Left lung (tissue), 10 donors: Measurements from ENCODE around the gene ZNF610. TPM values are rescaled to one million over a fixed set of nuclear protein-coding genes. Genes with fewer than 3 reads are reported as not detected.

ENCODE experiments used
- ATAC-seq: fragments of 200-7000 bp; cut with Tn5 transposase; one replicate; pipeline ENCODE4 v1.9.1; 2020; ENCODE audit warnings: moderate library complexity
- DNase-seq, 4 donors: peaks; one replicate each; pipeline ENCODE4 v3.0.0-alpha.2; 2013 to 2020
- H3K27ac ChIP-seq, 2 donors: fragments of 200-600 bp; sonication (generic) in 1 of 2; one replicate each; pipeline versions ENCODE4 v1.5.0 to v1.8.0; 2020 to 2021
- H3K27me3 ChIP-seq, 2 donors: fragments of 200-600 bp; sonication (generic) in 1 of 2; one replicate each; pipeline versions ENCODE4 v1.5.0 to v1.8.0; 2020 to 2021
- H3K36me3 ChIP-seq, 2 donors: fragments of 200-600 bp; sonication (generic) in 1 of 2; one replicate each; pipeline versions ENCODE4 v1.5.0 to v1.8.0; 2020 to 2021
- H3K4me1 ChIP-seq, 2 donors: fragments of 200-600 bp; one replicate each; pipeline ENCODE4 v1.8.0; 2021
- H3K4me3 ChIP-seq, 2 donors: fragments of 200-600 bp; sonication (generic) in 1 of 2; one replicate each; pipeline versions ENCODE4 v1.5.0 to v1.8.0; 2020 to 2021; ENCODE audit warnings: mild to moderate bottlenecking in 1 of 2
- H3K9me3 ChIP-seq, 2 donors: fragments of 200-600 bp; sonication (generic) in 1 of 2; one replicate each; pipeline versions ENCODE4 v1.5.0 to v1.8.0; 2020 to 2021
- intact Hi-C, 2 donors: fragments of 100-400 bp; cut with DNase I; formaldehyde crosslinking; loops; one replicate each; pipeline versions ENCODE4 v1.11.2 to v1.14.2; 2022
- polyA plus RNA-seq, 6 donors: library from polyadenylated mRNA; unstranded; fragments of 120-200 nt; gene quantifications; one replicate each; pipeline ENCODE4 v1.2.1, GENCODE V29; 2013; ENCODE audit not compliant: insufficient read length in 6 of 6
- total RNA-seq, 2 donors: library from RNA; stranded (reverse); fragmentation: NEBNext Ultra II Directional; extraction: Animal tissue kit (Norgen Biotek cat#: 25700); gene quantifications; one replicate each; pipeline ENCODE4 v1.2.1, GENCODE V29; 2021
- TF ChIP-seq, protein P1 (sequence below), 2 donors: fragments of 200-600 bp; sonication (generic) in 1 of 2; IDR thresholded peaks; one replicate each; pipeline versions ENCODE4 v1.5.0 to v1.8.0; 2021; ENCODE audit warnings: antibody characterized with exemption in 2 of 2
- donor health status: DM: no; HTN: yes; CAD: no.
- donor health status: DM: no; HTN: no; CAD: no.

The ZNF610 gene
- total and polyA plus RNA-seq, 8 donors, result 2.1 to 13.9 (median 11.4) TPM

DNA sequence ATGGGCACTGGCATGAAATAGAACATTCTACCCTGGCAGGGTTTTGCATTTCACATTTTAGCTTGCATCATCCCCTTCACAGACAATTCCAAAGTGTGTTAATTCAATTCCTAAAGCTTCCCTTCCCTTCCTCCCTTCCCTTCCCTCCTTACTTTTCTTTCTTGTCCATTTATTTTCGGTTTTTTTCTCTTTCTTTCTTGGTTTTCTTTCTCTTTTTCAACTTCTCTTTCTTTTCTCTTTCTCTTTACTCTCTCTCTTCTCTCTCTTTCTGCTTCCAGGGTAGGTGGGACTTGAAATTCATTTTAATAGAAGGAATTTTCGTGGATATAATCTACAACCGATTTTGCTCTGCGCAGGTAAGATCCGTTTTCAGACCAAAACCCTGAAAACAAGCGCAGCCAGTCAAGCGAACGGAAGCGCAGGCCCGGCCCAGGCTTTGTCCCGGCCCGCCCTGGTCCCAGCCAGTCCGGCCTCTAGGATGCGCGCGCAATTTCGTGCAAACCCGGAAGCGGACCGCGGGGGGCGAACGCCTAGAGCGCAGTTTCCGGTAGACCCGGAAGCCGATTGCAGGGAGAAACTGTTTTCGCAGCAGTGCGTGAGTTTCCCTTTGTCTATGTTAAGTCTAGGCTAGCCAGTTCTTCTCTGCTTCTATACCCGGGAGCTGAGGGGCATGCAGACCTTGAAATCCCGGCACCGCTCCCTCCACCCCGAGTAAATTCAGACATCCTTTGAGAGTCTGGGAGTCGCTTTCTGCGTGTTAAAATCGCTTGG, 61.5 kb downstream of the ZNF610 start, which contains the start of gene ZNF528:
Gene ZNF528 (plus strand): TSS at position 540 of the 771 bp plus-strand sequence. CDS start 4,165 bp downstream, outside the sequence.
- ATAC-seq, result peak; percentile 100
- TF ChIP-seq, protein P1, sequence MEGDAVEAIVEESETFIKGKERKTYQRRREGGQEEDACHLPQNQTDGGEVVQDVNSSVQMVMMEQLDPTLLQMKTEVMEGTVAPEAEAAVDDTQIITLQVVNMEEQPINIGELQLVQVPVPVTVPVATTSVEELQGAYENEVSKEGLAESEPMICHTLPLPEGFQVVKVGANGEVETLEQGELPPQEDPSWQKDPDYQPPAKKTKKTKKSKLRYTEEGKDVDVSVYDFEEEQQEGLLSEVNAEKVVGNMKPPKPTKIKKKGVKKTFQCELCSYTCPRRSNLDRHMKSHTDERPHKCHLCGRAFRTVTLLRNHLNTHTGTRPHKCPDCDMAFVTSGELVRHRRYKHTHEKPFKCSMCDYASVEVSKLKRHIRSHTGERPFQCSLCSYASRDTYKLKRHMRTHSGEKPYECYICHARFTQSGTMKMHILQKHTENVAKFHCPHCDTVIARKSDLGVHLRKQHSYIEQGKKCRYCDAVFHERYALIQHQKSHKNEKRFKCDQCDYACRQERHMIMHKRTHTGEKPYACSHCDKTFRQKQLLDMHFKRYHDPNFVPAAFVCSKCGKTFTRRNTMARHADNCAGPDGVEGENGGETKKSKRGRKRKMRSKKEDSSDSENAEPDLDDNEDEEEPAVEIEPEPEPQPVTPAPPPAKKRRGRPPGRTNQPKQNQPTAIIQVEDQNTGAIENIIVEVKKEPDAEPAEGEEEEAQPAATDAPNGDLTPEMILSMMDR (IDR thresholded peaks at IDR 0.05), result no peak
- Histone ChIP-seq H3K4me1 (peaks cover 0 to 9% of the 10 kb centered on the region in 2 donors), H3K27ac (peak within 1 kb of the TSS in 1 of 2 donors; percentile 69), H3K9me3 (peaks cover 3 to 74% of the 10 kb centered on the region in 2 donors), H3K27me3 (no peaks in the 10 kb centered on the region), H3K36me3 (peaks cover 0 to 59% of the 10 kb centered on the region in 2 donors), H3K4me3 (peak within 1 kb of the TSS; percentile 55 to 60)
- intact Hi-C loops, result no loop called here
- DNase-seq, result peak; percentile 88 to 96 (median 96)

DNA sequence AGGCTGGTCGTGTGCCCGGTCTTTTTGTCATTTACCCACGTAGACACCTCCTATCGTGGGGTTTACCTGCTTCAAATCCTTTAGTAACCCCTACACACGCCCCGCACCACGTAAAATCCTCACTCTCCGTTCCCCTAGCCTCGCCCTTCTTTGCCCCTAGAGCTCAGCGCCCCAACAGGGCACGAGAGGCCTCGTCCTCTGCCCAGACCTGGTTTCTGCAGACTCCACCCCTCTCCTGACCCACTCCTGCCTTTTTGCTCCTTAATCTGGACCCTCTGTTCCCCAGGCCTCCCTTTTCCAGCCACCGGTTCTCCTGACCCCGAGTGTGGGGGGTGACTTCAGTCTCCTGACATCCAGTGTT, 62.0 kb downstream of the ZNF610 start:
- H3K4me3 ChIP-seq, result peak overlapping the region; percentile 55 to 60
- peak overlapping the region in 1 of 2 donors; percentile 69 for H3K27ac ChIP-seq
- TF ChIP-seq, protein P1 (IDR thresholded peaks at IDR 0.05), result no peak
- peaks cover 0 to 9% of the 10 kb centered on the region in 2 donors for H3K4me1 ChIP-seq
- H3K36me3 ChIP-seq, result peaks cover 0 to 61% of the 10 kb centered on the region in 2 donors
- intact Hi-C loops, result no loop called here
- peaks cover 3 to 74% of the 10 kb centered on the region in 2 donors for H3K9me3 ChIP-seq
- ATAC-seq (peak; percentile 52), DNase-seq (peak in 1 of 4 donors; percentile 6)
- no peaks in the 10 kb centered on the region for H3K27me3 ChIP-seq

DNA sequence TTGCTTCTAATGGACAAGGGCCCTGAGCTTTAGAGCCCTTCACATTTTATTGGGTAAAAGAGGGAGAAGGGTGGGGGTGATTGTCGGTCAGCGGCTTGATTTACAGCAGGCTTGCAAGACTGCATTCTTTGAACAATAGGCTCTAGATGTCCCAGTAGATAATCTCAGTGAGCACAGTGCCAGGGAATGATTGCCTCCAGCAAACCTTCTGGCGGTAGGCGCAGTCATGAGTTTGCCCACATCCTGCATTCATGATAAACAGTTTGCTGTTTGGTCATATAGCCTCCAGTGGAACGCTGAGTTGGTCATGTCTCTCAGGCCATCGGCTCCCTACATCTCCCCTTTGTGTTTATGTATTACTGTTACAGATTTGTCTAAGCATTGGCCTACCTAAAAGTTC, 74.2 kb downstream of the ZNF610 start:
- no peak overlapping the region for H3K27ac ChIP-seq
- intact Hi-C loops, result no loop called here
- TF ChIP-seq, protein P1 (IDR thresholded peaks at IDR 0.05), result no peak
- no peak overlapping the region for H3K4me3 ChIP-seq
- peaks cover 9 to 100% of the 10 kb centered on the region in 2 donors for H3K9me3 ChIP-seq
- no peak for ATAC-seq
- no peak for DNase-seq
- H3K4me1 ChIP-seq, result no peaks in the 10 kb centered on the region
- peaks cover 0 to 99% of the 10 kb centered on the region in 2 donors for H3K36me3 ChIP-seq
- H3K27me3 ChIP-seq, result no peaks in the 10 kb centered on the region

DNA sequence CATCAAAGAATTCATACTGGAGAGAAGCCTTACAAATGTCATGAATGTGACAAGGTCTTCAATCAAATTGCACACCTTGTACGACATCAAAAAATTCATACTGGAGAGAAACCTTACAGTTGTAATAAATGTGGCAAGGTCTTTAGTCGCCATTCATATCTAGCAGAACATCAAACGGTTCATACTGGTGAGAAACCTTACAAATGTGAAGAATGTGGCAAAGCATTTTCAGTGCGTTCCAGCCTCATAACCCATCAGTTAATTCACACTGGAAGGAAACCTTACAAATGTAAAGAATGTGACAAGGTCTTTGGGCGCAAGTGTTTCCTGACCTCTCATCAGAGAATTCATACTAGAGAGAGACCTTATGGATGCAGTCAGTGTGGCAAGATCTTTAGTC, 79.7 kb downstream of the ZNF610 start:
- TF ChIP-seq, protein P1 (IDR thresholded peaks at IDR 0.05), result no peak
- Histone ChIP-seq H3K4me1 (no peaks in the 10 kb centered on the region), H3K27ac (no peak overlapping the region), H3K36me3 (peaks cover 0 to 45% of the 10 kb centered on the region in 2 donors), H3K27me3 (no peaks in the 10 kb centered on the region), H3K4me3 (no peak overlapping the region), H3K9me3 (peaks cover 23 to 100% of the 10 kb centered on the region in 2 donors)
- no peak for ATAC-seq
- DNase-seq, result no peak
- intact Hi-C loops, result no loop called here

Other genes starting within 250 kb of the ZNF610 start
- 10 to 100 TPM; 21.0 to 22.2 TPM for gene ZNF841, start 240.5 kb upstream of the ZNF610 start, total RNA-seq
- gene ZNF841, start 240.5 kb upstream of the ZNF610 start, polyA plus RNA-seq, result 10 to 100 TPM; 25.8 to 35.4 (median 33.5) TPM
- 10 to 100 TPM; 12.0 to 14.2 TPM for gene ZNF616, start 196.3 kb upstream of the ZNF610 start, total RNA-seq
- 10 to 100 TPM; 19.8 to 26.0 (median 23.7) TPM for gene ZNF616, start 196.3 kb upstream of the ZNF610 start, polyA plus RNA-seq
- gene ZNF836, start 164.6 kb upstream of the ZNF610 start, total RNA-seq, result 10 to 100 TPM; 13.1 to 17.4 TPM
- 10 to 100 TPM; 19.8 to 25.1 (median 22.7) TPM for gene ZNF836, start 164.6 kb upstream of the ZNF610 start, polyA plus RNA-seq
- 100 to 1,000 TPM; 193 to 199 TPM for gene PPP2R1A, start 146.2 kb upstream of the ZNF610 start, total RNA-seq
- gene PPP2R1A, start 146.2 kb upstream of the ZNF610 start, polyA plus RNA-seq, result 100 to 1,000 TPM; 313 to 346 (median 333) TPM
- gene ZNF766, start 66.7 kb upstream of the ZNF610 start, total RNA-seq, result 10 to 100 TPM; 14.1 to 16.1 TPM
- gene ZNF766, start 66.7 kb upstream of the ZNF610 start, polyA plus RNA-seq, result 10 to 100 TPM; 16.4 to 22.8 (median 18.9) TPM
- 10 to 100 TPM; 10.7 to 12.1 TPM for gene ZNF480, start 39.1 kb upstream of the ZNF610 start, total RNA-seq
- gene ZNF480, start 39.1 kb upstream of the ZNF610 start, polyA plus RNA-seq, result 10 to 100 TPM; 13.4 to 15.2 (median 14.3) TPM
- 10 to 100 TPM; 12.8 to 15.4 TPM for gene ZNF880, start 33.7 kb downstream of the ZNF610 start, total RNA-seq
- gene ZNF880, start 33.7 kb downstream of the ZNF610 start, polyA plus RNA-seq, result 10 to 100 TPM; 24.8 to 31.3 (median 29.5) TPM
- 10 to 100 TPM; 17.5 to 26.7 TPM for gene ZNF528, start 61.6 kb downstream of the ZNF610 start, total RNA-seq
- gene ZNF528, start 61.6 kb downstream of the ZNF610 start, polyA plus RNA-seq, result 10 to 100 TPM; 54.3 to 89.5 (median 70.8) TPM
- under 1 TPM in 1 of 2 donors, not detected in 1; 0.35 TPM for gene ZNF534, start 92.9 kb downstream of the ZNF610 start, total RNA-seq
- gene ZNF534, start 92.9 kb downstream of the ZNF610 start, polyA plus RNA-seq, result 1 to 10 TPM in 2 of 6 donors, under 1 TPM in 4; 0.36 to 2.1 (median 0.55) TPM
- gene ZNF578, start 117.3 kb downstream of the ZNF610 start, total RNA-seq, result 1 to 10 TPM; 1.7 to 2.3 TPM
- gene ZNF578, start 117.3 kb downstream of the ZNF610 start, polyA plus RNA-seq, result 1 to 10 TPM; 4.0 to 8.7 (median 6.3) TPM
- gene ZNF808, start 191.4 kb downstream of the ZNF610 start, total RNA-seq, result 10 to 100 TPM; 23.8 to 24.6 TPM
- gene ZNF808, start 191.4 kb downstream of the ZNF610 start, polyA plus RNA-seq, result 10 to 100 TPM; 13.9 to 21.6 (median 17.5) TPM
- 10 to 100 TPM; 18.1 to 19.1 TPM for gene ZNF701, start 234.0 kb downstream of the ZNF610 start, total RNA-seq
- 10 to 100 TPM; 19.4 to 22.3 (median 20.8) TPM for gene ZNF701, start 234.0 kb downstream of the ZNF610 start, polyA plus RNA-seq